C4-2B (cell line): Measurements from ENCODE around the gene HNRNPR.

Experiments used
- CTCF ChIP-seq: fragments of 450-650 bp; conservative IDR thresholded peaks from 2 replicates; pipeline ENCODE4 v1.5.1; 2017; ENCODE audit warnings: mild to moderate bottlenecking
- ZFX ChIP-seq: fragments of 450-650 bp; IDR thresholded peaks from 2 replicates; pipeline ENCODE4 v1.6.1; 2017

GRCh38 chr1:23337869-23338268 lies 6.2 kb downstream of the HNRNPR start:
- no peak for TF ChIP-seq CTCF
- no peak for TF ChIP-seq ZFX
